HepG2 (cell line): ENCODE data around the gene SP6. TPM values are rescaled to one million over a fixed set of nuclear protein-coding genes. Genes with fewer than 3 reads are reported as not detected.
A peak's percentile ranks its signal among the peaks of the same experiment; 100 is the strongest.

ENCODE experiments used
- AKNA ChIP-seq: sonication (generic); formaldehyde crosslinking; IDR thresholded peaks from 2 replicates; pipeline ENCODE4 v1.4.0; 2020; ENCODE audit warnings: missing genetic modification reagents, borderline replicate concordance
- FOXO4 ChIP-seq: sonication (generic); formaldehyde crosslinking; conservative IDR thresholded peaks from 2 replicates; pipeline ENCODE4 v1.8.1; 2023; ENCODE audit warnings: missing genetic modification reagents
- GATA4 ChIP-seq: sonication (generic); IDR thresholded peaks from 2 replicates; pipeline ENCODE4 v1.6.1; 2016; ENCODE audit warnings: antibody characterized with exemption, low read depth, borderline replicate concordance
- IRF2 ChIP-seq: IDR thresholded peaks from 2 replicates; pipeline ENCODE4 v1.6.1; 2018; ENCODE audit warnings: missing genetic modification reagents, missing compliant biosample characterization
- KLF13 ChIP-seq: sonication (generic); formaldehyde crosslinking; IDR thresholded peaks from 2 replicates; pipeline ENCODE4 v1.4.0; 2020; ENCODE audit warnings: mild to moderate bottlenecking, missing genetic modification reagents
- MXD3 ChIP-seq: IDR thresholded peaks from 2 replicates; pipeline ENCODE4 v1.6.1; 2016; ENCODE audit warnings: mild to moderate bottlenecking, missing biosample characterization, missing genetic modification reagents
- NRL ChIP-seq: sonication (generic); formaldehyde crosslinking; IDR thresholded peaks from 2 replicates; pipeline ENCODE4 v1.5.0; 2020; ENCODE audit warnings: missing genetic modification reagents, mild to moderate bottlenecking, moderate library complexity, borderline replicate concordance
- SCMH1 ChIP-seq: sonication (generic); formaldehyde crosslinking; IDR thresholded peaks from 2 replicates; pipeline ENCODE4 v1.9.0; 2021; ENCODE audit warnings: missing genetic modification reagents, mild to moderate bottlenecking, borderline replicate concordance
- SMYD3 ChIP-seq: sonication (generic); formaldehyde crosslinking; IDR thresholded peaks from 2 replicates; pipeline ENCODE4 v1.8.1; 2023; ENCODE audit warnings: mild to moderate bottlenecking, missing genetic modification reagents
- SP140L ChIP-seq: sonication (generic); formaldehyde crosslinking; IDR thresholded peaks from 2 replicates; pipeline ENCODE4 v1.4.0; 2020; ENCODE audit warnings: missing genetic modification reagents, borderline replicate concordance
- TOPORS ChIP-seq: sonication (generic); formaldehyde crosslinking; IDR thresholded peaks from 2 replicates; pipeline ENCODE4 v1.8.0; 2023; ENCODE audit warnings: mild to moderate bottlenecking, missing genetic modification reagents
- UBTF ChIP-seq: sonication (generic); formaldehyde crosslinking; IDR thresholded peaks from 2 replicates; pipeline ENCODE4 v1.4.0; 2020; ENCODE audit warnings: mild to moderate bottlenecking, missing genetic modification reagents
- ZNF44 ChIP-seq: sonication (generic); formaldehyde crosslinking; IDR thresholded peaks from 2 replicates; pipeline ENCODE4 v1.5.1; 2020; ENCODE audit warnings: mild to moderate bottlenecking, missing genetic modification reagents
- ZNF605 ChIP-seq: sonication (generic); formaldehyde crosslinking; IDR thresholded peaks from 2 replicates; pipeline ENCODE4 v1.8.0; 2022; ENCODE audit warnings: mild to moderate bottlenecking, missing genetic modification reagents
- ZNF629 ChIP-seq: sonication (generic); formaldehyde crosslinking; conservative IDR thresholded peaks from 2 replicates; pipeline ENCODE4 v1.5.0; 2020; ENCODE audit warnings: missing genetic modification reagents
- ZNF749 ChIP-seq: sonication (generic); formaldehyde crosslinking; IDR thresholded peaks from 2 replicates; pipeline ENCODE4 v1.8.0; 2022; ENCODE audit warnings: mild to moderate bottlenecking, missing genetic modification reagents, moderate library complexity, borderline replicate concordance
- ZUFSP ChIP-seq: sonication (generic); formaldehyde crosslinking; IDR thresholded peaks from 2 replicates; pipeline ENCODE4 v1.9.0; 2021; ENCODE audit warnings: missing genetic modification reagents, mild to moderate bottlenecking, borderline replicate concordance
- polyA plus RNA-seq, 8 experiments: library from polyadenylated mRNA; depleted of rRNA in 3 of 8; stranded (reverse) in 7 of 8; unstranded in 1 of 8; fragments of >200 nt; fragmentation: Illumina TruSeq in 4 of 8; extraction: Trizol in 4 of 8; gene quantifications; 2 replicates each; pipeline versions ENCODE4 v1.2.1 to v1.2.3, GENCODE V29; 2011 to 2016; ENCODE audit warnings: low read depth in 4 of 8, missing spikeins in 1 of 8, mixed read lengths in 1 of 8; ENCODE audit not compliant: insufficient read depth in 1 of 8
- total RNA-seq, 5 experiments: library from RNA; depleted of rRNA; stranded (reverse); fragments of >200 nt; fragmentation: Illumina TruSeq; extraction: Trizol; gene quantifications; 2 replicates each; pipeline ENCODE4 v1.2.3, GENCODE V29; 2016; ENCODE audit warnings: low read depth in 1 of 5

The SP6 gene
- total and polyA plus RNA-seq, 2 of the 13 experiments (the other 11 are each of a cell fraction or from before 2014, with no cell fraction given), result 0.07 TPM

- no peak for TF ChIP-seq AKNA (CRISPR knock-in tag)
- peak; percentile 57; the same call in 1 of the 2 replicates for TF ChIP-seq UBTF (CRISPR knock-in tag)
- TF ChIP-seq ZNF605 (CRISPR knock-in tag), result no peak
- 0 out of 2 replicates have a peak, but pooled peaks have one; percentile 26 for TF ChIP-seq ZNF44 (CRISPR knock-in tag)
- TF ChIP-seq TOPORS, result no peak
- no peak for TF ChIP-seq FOXO4 (CRISPR knock-in tag)
- no peak for TF ChIP-seq KLF13 (CRISPR knock-in tag)
- TF ChIP-seq IRF2 (CRISPR knock-in tag), result 0 out of 2 replicates have a peak, but pooled peaks have one; percentile 5
- TF ChIP-seq NRL (CRISPR knock-in tag), result peak; percentile 1; the same call in 1 of the 2 replicates
- no peak; the same call in 1 of the 2 replicates for TF ChIP-seq ZUFSP (CRISPR knock-in tag)
- TF ChIP-seq SMYD3 (CRISPR knock-in tag), result no peak
- no peak for TF ChIP-seq SCMH1 (CRISPR knock-in tag)
- TF ChIP-seq ZNF749 (CRISPR knock-in tag), result peak; percentile 85; the same call in 1 of the 2 replicates
- TF ChIP-seq SP140L (CRISPR knock-in tag), result no peak
- TF ChIP-seq ZNF629 (CRISPR knock-in tag), result 0 out of 2 replicates have a peak, but pooled peaks have one; percentile 13
- no peak for TF ChIP-seq GATA4
- 0 out of 2 replicates have a peak, but pooled peaks have one; percentile 5 for TF ChIP-seq MXD3 (CRISPR knock-in tag)
These were observed 45.9 kb upstream of the SP6 start (continued) for GRCh38 chr17:47896672-47897490.
